K562 (cell line): ENCODE measurements around the gene COL8A2. TPM values are rescaled to one million over a fixed set of nuclear protein-coding genes. Genes with fewer than 3 reads are reported as not detected.

ENCODE experiments used
- ATAC-seq: fragments of 200-7000 bp; cut with Tn5 transposase; 3 replicates; pipeline ENCODE4 v1.9.1; 2020; ENCODE audit warnings: moderate library complexity
- BruUV-seq: library from RNA; stranded (reverse); fragments of 400-500 nt; replicated peaks from 2 replicates; lab custom pipeline; 2021; lab: Mats Ljungman, UMichigan
- CTCF ChIA-PET: fragments of 300-600 bp; formaldehyde crosslinking; extraction: SDS; loops from one replicate; lab custom pipeline; 2021; ENCODE audit warnings: low intra/inter-chr PET ratio; lab: Yijun Ruan, JAX
- POLR2A ChIA-PET: fragments of 300-600, 350-650 bp; sonication (Branson Sonifier 250); formaldehyde crosslinking; extraction: SDS; loops from one replicate; lab custom pipeline; 2021; ENCODE audit warnings: antibody characterized with exemption, inconsistent platforms; lab: Yijun Ruan, JAX
- DNase-seq, 4 experiments: peaks; one replicate each; pipeline versions ENCODE4 v3.0.0 to v3.0.0-alpha.2; 2011 to 2018; ENCODE audit warnings: low spot score in 3 of 4, mixed read lengths in 3 of 4; ENCODE audit errors: extremely low read depth in 1 of 4
- FAIRE-seq: peaks from 2 replicates; lab custom pipeline; 2011; peaks lifted over from hg19 to GRCh38; lab: Jason Lieb, UNC
- H2AFZ ChIP-seq: 2 replicates; pipeline ENCODE4 v1.6.0; 2011; ENCODE audit warnings: low read depth, low read length, control low read depth, inconsistent platforms
- H3K27ac ChIP-seq: fragments of 200-600 bp; 3 replicates; pipeline ENCODE4 v1.8.0; 2011; ENCODE audit warnings: low read depth, mild to moderate bottlenecking, control low read depth, inconsistent platforms, low read length, moderate library complexity, mixed read lengths; ENCODE audit errors: extremely low read depth
- H3K27me3 ChIP-seq, 2 experiments: fragments of 300-600 bp in 1 of 2; 2 replicates in 1 of 2; 3 replicates in 1 of 2; pipeline versions ENCODE4 v1.6.0 to v1.8.0; 2011; ENCODE audit warnings: inconsistent platforms in 2 of 2, low read length in 2 of 2, mild to moderate bottlenecking in 1 of 2, mixed read lengths in 1 of 2, moderate library complexity in 1 of 2; ENCODE audit not compliant: control insufficient read depth in 2 of 2, insufficient read depth in 2 of 2
- H3K36me3 ChIP-seq: fragments of 300-600 bp; 3 replicates; pipeline ENCODE4 v1.8.0; 2011; ENCODE audit warnings: mild to moderate bottlenecking, low read length, inconsistent platforms; ENCODE audit not compliant: control insufficient read depth, insufficient read depth
- H3K4me1 ChIP-seq, 2 experiments: fragments of 200-600 bp in 1 of 2; replicated peaks in 1 of 2; 2 replicates in 1 of 2; 3 replicates in 1 of 2; pipeline versions ENCODE4 v1.5.1 to v1.8.0; 2011; ENCODE audit warnings: inconsistent platforms in 2 of 2, low read length in 2 of 2, mild to moderate bottlenecking in 1 of 2, mixed read lengths in 1 of 2, moderate library complexity in 1 of 2; ENCODE audit not compliant: control insufficient read depth in 2 of 2, insufficient read depth in 2 of 2
- H3K4me2 ChIP-seq: 2 replicates; pipeline ENCODE4 v1.6.1; 2011; ENCODE audit warnings: low read length, control low read depth, inconsistent platforms, mixed read lengths; ENCODE audit not compliant: insufficient read depth
- H3K4me3 ChIP-seq: fragments of 200-600 bp; sonication (generic), shearing (Covaris generic); 2 replicates; pipeline ENCODE4 v1.5.1; 2016; ENCODE audit warnings: control low read depth, inconsistent platforms
- H3K79me2 ChIP-seq: fragments of 200-600 bp; 3 replicates; pipeline ENCODE4 v1.8.0; 2011; ENCODE audit warnings: low read length, inconsistent platforms; ENCODE audit not compliant: control insufficient read depth, insufficient read depth
- H3K9ac ChIP-seq, 2 experiments: 2 replicates each; pipeline versions ENCODE4 v1.6.0 to v1.6.1; 2011; ENCODE audit warnings: low read depth in 2 of 2, low read length in 2 of 2, control low read depth in 1 of 2, inconsistent platforms in 1 of 2, mild to moderate bottlenecking in 1 of 2, mixed read lengths in 1 of 2; ENCODE audit not compliant: insufficient read depth in 1 of 2
- H3K9me1 ChIP-seq: one replicate; pipeline ENCODE4 v1.6.0; 2011; ENCODE audit warnings: inconsistent platforms, mild to moderate bottlenecking, low read length, moderate library complexity; ENCODE audit not compliant: control insufficient read depth, insufficient read depth
- H3K9me3 ChIP-seq: replicated peaks from 2 replicates; pipeline ENCODE4 v1.5.1; 2011; ENCODE audit warnings: low read depth, low read length, inconsistent platforms; ENCODE audit not compliant: control insufficient read depth, insufficient read depth
- H4K20me1 ChIP-seq: replicated peaks from 2 replicates; pipeline ENCODE4 v1.6.1; 2011; ENCODE audit warnings: low read length, inconsistent platforms, mixed read lengths; ENCODE audit not compliant: control insufficient read depth, insufficient read depth
- CTBP1 ChIP-seq: fragments of 450-650 bp; IDR thresholded peaks from 2 replicates; pipeline ENCODE4 v1.6.1; 2016; ENCODE audit warnings: borderline replicate concordance
- ESRRB ChIP-seq: fragments of 250-450 bp; sonication (Bioruptor Pico); IDR thresholded peaks from 2 replicates; pipeline ENCODE4 v1.5.0; 2020; ENCODE audit warnings: mild to moderate bottlenecking, moderate library complexity, borderline replicate concordance
- EWSR1 ChIP-seq: fragments of 450-650 bp; IDR thresholded peaks from 2 replicates; pipeline ENCODE4 v1.6.1; 2018; ENCODE audit warnings: borderline replicate concordance, mild to moderate bottlenecking, low read depth, moderate library complexity; ENCODE audit not compliant: partially characterized antibody
- HMG20B ChIP-seq: fragments of 250-450 bp; sonication (Bioruptor Pico); IDR thresholded peaks from 2 replicates; pipeline ENCODE4 v1.5.0; 2021; ENCODE audit warnings: mild to moderate bottlenecking
- KLF13 ChIP-seq: fragments of 450-650 bp; IDR thresholded peaks from 2 replicates; pipeline ENCODE4 v1.6.1; 2016; ENCODE audit warnings: missing genetic modification characterization, low read depth, mild to moderate bottlenecking, missing compliant biosample characterization, moderate library complexity, borderline replicate concordance
- MAFK ChIP-seq: IDR thresholded peaks from 2 replicates; pipeline ENCODE4 v1.6.1; 2011; ENCODE audit warnings: low read length, improper control_type of control experiment
- TBP ChIP-seq: optimal IDR thresholded peaks from 2 replicates; pipeline ENCODE3; 2011; ENCODE audit warnings: low read depth, low read length, improper control_type of control experiment
- ZNF174 ChIP-seq: fragments of 250-450 bp; sonication (Bioruptor Pico); IDR thresholded peaks from 2 replicates; pipeline ENCODE4 v1.4.0; 2020; ENCODE audit warnings: mild to moderate bottlenecking
- ZNF224 ChIP-seq: sonication (generic); formaldehyde crosslinking; IDR thresholded peaks from 2 replicates; pipeline ENCODE4 v1.8.0; 2022; ENCODE audit warnings: mild to moderate bottlenecking, missing genetic modification reagents
- WGBS: fragments of 100-300 bp; shearing (Covaris generic); methylation state at CpG from one replicate; pipeline ENCODE4 v1.1.6; 2016; ENCODE audit warnings: low coverage, mixed read lengths; ENCODE audit not compliant: insufficient coverage; ENCODE audit errors: missing lambda C conversion rate; 5-methylcytosine and 5-hydroxymethylcytosine counted together
- in situ Hi-C: fragments of 300-500 bp; cut with MboI; formaldehyde crosslinking; loops from 4 replicates; pipeline ENCODE4 v1.15.0; 2018; ENCODE audit warnings: inconsistent platforms, mixed read lengths
- intact Hi-C: fragments of 100-400 bp; cut with micrococcal nuclease; formaldehyde crosslinking; loops from 2 replicates; pipeline ENCODE4 v1.14.2; 2022
- polyA plus RNA-seq, 8 experiments: library from polyadenylated mRNA; depleted of rRNA in 4 of 8; stranded (reverse) in 5 of 8; unstranded in 3 of 8; fragments of >200 nt; fragmentation: Nextera tagmentation in 2 of 8; fragmentation: Illumina TruSeq in 1 of 8; extraction: Ambion mirVana in 2 of 8; extraction: Trizol in 1 of 8; gene quantifications; 2 replicates each; pipeline versions ENCODE4 v1.2.1 to v1.2.3, GENCODE V29; 2011 to 2014; ENCODE audit warnings: inconsistent platforms in 1 of 8, missing spikeins in 1 of 8
- total RNA-seq, 7 experiments: library from RNA; depleted of rRNA in 6 of 7; stranded (reverse); fragments of >200 nt in 6 of 7; fragmentation: Illumina TruSeq in 2 of 7; extraction: Trizol in 2 of 7; gene quantifications; 2 replicates each; pipeline versions ENCODE4 v1.2.1 to v1.2.3, GENCODE V29; 2011 to 2021; ENCODE audit warnings: low replicate concordance in 1 of 7
- TF ChIP-seq, protein P1 (sequence below): fragments of 200-800 bp; sonication (Bioruptor generic); IDR thresholded peaks from 2 replicates; pipeline ENCODE4 v1.6.1; 2016; ENCODE audit warnings: missing genetic modification characterization, missing compliant biosample characterization
- TF ChIP-seq, protein P2 (sequence below): sonication (generic); formaldehyde crosslinking; IDR thresholded peaks from 2 replicates; pipeline ENCODE4 v1.8.1; 2023; ENCODE audit warnings: mild to moderate bottlenecking, missing genetic modification reagents

Gene COL8A2
- total and polyA plus RNA-seq, 9 of the 15 experiments (the other 6 are each of a cell fraction or from before 2014, with no cell fraction given): 0.03 to 0.14 (median 0.04) TPM; not detected in 5

DNA sequence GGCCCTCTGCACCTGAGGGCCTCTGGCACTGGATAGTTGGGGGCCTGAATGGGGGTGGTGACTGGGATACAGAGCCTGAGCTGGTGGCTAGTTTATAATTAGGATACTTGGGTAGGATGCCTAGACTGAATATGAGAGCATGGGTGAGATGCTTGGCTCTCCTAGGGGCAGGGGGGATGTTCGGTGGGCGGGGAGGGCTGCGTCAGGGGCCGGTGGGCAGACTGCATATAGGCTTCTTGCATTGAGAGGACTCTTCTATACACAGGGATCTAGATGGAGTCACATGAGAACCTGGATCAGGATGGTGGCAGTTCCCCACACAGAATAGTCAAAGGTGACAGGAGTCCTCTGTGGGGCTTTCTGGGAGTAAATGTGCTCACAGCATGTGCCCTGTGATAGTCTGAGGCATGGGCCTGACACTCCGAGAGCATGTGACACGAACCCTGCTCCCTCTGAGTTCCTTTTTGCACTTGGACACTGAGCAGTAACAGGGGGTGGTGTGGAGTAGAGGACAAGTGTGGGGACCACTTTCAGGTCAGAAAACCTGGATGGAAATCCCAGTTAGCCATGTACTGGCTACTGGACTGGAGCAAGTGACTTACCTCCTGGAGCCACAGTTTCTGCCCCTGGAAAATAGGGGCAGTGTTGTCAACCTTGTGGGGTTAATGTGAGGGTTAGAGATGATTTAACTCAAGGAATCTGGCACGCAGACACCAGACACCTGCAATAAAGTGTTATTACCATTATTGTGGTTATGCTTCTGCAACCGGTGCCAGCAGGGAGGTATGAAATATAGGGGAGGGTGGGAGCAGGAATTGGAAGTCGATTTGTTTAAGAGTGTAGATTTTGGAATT lies 33.2 kb upstream of the COL8A2 start (continued):
- TF ChIP-seq TBP (no peak), ZNF174 (no peak)

DNA sequence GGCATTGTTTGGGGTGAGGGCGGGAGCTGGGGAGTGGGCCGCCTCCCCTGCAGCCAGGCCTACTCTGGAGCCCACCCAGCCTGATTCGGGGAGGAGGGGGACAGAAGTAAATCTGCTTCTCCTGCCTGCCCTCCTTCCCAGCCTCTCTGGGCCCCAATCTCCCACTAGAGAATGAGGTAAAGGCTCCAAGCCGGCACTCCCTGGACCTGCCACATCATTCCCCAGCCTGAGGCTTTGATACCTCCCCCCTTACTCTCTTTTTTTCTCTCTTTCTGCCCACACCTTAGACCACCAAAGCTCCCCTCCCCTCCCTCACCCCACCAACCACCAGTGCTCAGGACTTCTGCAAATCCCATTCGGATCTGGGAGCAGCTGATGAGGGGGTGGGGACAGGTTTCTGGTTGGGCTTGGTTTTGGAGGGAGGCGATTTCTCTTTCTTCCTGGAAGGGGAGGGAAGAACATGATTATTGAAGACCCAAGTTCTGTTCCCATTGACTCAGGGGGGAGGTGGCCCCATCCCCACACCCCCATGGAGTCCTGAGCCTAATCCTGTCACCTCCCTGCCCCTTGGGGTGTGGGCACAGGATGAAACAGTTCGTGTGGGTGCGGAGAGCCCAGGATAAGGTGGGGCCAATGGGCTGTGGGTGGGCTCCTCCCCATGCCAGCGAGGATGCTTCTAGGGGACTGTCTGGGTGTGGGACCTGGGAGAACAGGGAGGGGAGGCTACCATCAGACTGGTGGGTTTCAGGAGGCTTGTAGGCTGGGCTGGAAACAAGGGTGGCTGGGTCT lies 32.3 kb upstream of the COL8A2 start:
- peak in 2 of 4 experiments; percentile 30 to 46 for DNase-seq
- Histone ChIP-seq H2AFZ (no peak overlapping the region), H3K4me2 (peak overlapping the region; percentile 87), H3K9me3 (no peaks in the 10 kb centered on the region), H3K36me3 (peaks cover 30% of the 10 kb centered on the region), H3K79me2 (peaks cover 66% of the 10 kb centered on the region), H3K27ac (peak overlapping the region; percentile 84; the same call in 2 of the 3 replicates), H3K4me3 (peak overlapping the region; percentile 92), H4K20me1 (0 out of 2 replicates have a peak, but pooled peaks cover 3% of the 10 kb centered on the region), H3K9me1 (peaks cover 4% of the 10 kb centered on the region), H3K9ac (peak overlapping the region; percentile 81 to 86), H3K4me1 (peaks cover 51 to 66% of the 10 kb centered on the region in 2 experiments), H3K27me3 (no peaks in the 10 kb centered on the region)
- no peak for FAIRE-seq
- no TSS peak for BruUV-seq
- ChIA-PET CTCF (interaction anchor here (0.9 kb wide), 1 partner anchor 31 kb away, joined by 3 read pairs; no protein-coding TSS in a partner anchor), POLR2A (interaction anchor here (0.7 to 1.5 kb wide), 3 partner anchors 8 to 98 kb away, joined by 4 to 5 read pairs (median 5); no protein-coding TSS in a partner anchor)
- intact Hi-C loops: no loop called here
- 21% methylated on average over 7 of the region's 9 CpGs for WGBS
- peak; percentile 4 for ATAC-seq
- in situ Hi-C loops: no loop called here
- TF ChIP-seq CTBP1 (no peak), HMG20B (CRISPR knock-in tag) (no peak), EWSR1 (no peak), KLF13 (no peak), ZNF224 (CRISPR knock-in tag) (no peak), MAFK (no peak), ESRRB (CRISPR knock-in tag) (no peak)
- TF ChIP-seq, protein P1, sequence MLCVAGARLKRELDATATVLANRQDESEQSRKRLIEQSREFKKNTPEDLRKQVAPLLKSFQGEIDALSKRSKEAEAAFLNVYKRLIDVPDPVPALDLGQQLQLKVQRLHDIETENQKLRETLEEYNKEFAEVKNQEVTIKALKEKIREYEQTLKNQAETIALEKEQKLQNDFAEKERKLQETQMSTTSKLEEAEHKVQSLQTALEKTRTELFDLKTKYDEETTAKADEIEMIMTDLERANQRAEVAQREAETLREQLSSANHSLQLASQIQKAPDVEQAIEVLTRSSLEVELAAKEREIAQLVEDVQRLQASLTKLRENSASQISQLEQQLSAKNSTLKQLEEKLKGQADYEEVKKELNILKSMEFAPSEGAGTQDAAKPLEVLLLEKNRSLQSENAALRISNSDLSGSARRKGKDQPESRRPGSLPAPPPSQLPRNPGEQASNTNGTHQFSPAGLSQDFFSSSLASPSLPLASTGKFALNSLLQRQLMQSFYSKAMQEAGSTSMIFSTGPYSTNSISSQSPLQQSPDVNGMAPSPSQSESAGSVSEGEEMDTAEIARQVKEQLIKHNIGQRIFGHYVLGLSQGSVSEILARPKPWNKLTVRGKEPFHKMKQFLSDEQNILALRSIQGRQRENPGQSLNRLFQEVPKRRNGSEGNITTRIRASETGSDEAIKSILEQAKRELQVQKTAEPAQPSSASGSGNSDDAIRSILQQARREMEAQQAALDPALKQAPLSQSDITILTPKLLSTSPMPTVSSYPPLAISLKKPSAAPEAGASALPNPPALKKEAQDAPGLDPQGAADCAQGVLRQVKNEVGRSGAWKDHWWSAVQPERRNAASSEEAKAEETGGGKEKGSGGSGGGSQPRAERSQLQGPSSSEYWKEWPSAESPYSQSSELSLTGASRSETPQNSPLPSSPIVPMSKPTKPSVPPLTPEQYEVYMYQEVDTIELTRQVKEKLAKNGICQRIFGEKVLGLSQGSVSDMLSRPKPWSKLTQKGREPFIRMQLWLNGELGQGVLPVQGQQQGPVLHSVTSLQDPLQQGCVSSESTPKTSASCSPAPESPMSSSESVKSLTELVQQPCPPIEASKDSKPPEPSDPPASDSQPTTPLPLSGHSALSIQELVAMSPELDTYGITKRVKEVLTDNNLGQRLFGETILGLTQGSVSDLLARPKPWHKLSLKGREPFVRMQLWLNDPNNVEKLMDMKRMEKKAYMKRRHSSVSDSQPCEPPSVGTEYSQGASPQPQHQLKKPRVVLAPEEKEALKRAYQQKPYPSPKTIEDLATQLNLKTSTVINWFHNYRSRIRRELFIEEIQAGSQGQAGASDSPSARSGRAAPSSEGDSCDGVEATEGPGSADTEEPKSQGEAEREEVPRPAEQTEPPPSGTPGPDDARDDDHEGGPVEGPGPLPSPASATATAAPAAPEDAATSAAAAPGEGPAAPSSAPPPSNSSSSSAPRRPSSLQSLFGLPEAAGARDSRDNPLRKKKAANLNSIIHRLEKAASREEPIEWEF (CRISPR knock-in tag): no peak
- TF ChIP-seq, protein P2, sequence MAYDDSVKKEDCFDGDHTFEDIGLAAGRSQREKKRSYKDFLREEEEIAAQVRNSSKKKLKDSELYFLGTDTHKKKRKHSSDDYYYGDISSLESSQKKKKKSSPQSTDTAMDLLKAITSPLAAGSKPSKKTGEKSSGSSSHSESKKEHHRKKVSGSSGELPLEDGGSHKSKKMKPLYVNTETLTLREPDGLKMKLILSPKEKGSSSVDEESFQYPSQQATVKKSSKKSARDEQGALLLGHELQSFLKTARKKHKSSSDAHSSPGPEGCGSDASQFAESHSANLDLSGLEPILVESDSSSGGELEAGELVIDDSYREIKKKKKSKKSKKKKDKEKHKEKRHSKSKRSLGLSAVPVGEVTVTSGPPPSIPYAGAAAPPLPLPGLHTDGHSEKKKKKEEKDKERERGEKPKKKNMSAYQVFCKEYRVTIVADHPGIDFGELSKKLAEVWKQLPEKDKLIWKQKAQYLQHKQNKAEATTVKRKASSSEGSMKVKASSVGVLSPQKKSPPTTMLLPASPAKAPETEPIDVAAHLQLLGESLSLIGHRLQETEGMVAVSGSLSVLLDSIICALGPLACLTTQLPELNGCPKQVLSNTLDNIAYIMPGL (CRISPR knock-in tag): no peak
